HL-60 (cell line): ENCODE results near the gene PNRC2.

Experiments used
- CTCF ChIP-seq: IDR thresholded peaks from one replicate; pipeline ENCODE4 v1.5.1; 2011; ENCODE audit warnings: low read length, control low read depth, inconsistent platforms; ENCODE audit not compliant: insufficient read depth
- GABPA ChIP-seq: IDR thresholded peaks from 2 replicates; pipeline ENCODE4 v1.6.1; 2012; ENCODE audit warnings: low read depth
- REST ChIP-seq: IDR thresholded peaks from 2 replicates; pipeline ENCODE4 v1.6.1; 2012; ENCODE audit warnings: low read depth; ENCODE audit not compliant: insufficient replicate concordance

GRCh38 chr1:24003331-24003972 is 43.8 kb downstream of the PNRC2 start:
- TF ChIP-seq REST (no peak), CTCF (no peak), GABPA (no peak)
